Right lobe of liver (tissue), 6 donors: ENCODE measurements around the gene SLAIN2. TPM values are rescaled to one million over a fixed set of nuclear protein-coding genes. Genes with fewer than 3 reads are reported as not detected.
A peak's percentile ranks its signal among the peaks of the same experiment; 100 is the strongest.

Experiments
- ATAC-seq, 4 donors: fragments of 200-7000 bp; cut with Tn5 transposase; one replicate each; pipeline ENCODE4 v1.9.1; 2020; ENCODE audit warnings: mild to moderate bottlenecking in 4 of 4, moderate library complexity in 4 of 4
- DNase-seq, 3 donors: peaks; one replicate each; pipeline ENCODE4 v3.0.0-alpha.2; 2020
- H3K27ac ChIP-seq, 3 donors: fragments of 200-600 bp; one replicate each; pipeline ENCODE4 v1.8.0; 2022
- H3K27me3 ChIP-seq, 2 donors: fragments of 200-600 bp; one replicate each; pipeline ENCODE4 v1.8.0; 2022
- H3K36me3 ChIP-seq, 4 donors: fragments of 200-600 bp; sonication (generic) in 1 of 4; one replicate each; pipeline versions ENCODE4 v1.5.1 to v1.8.0; 2017 to 2022; ENCODE audit warnings: control low read depth in 1 of 4
- H3K4me1 ChIP-seq, 4 donors: fragments of 200-600 bp; sonication (generic) in 1 of 4; one replicate each; pipeline versions ENCODE4 v1.5.1 to v1.8.0; 2017 to 2022; ENCODE audit warnings: control low read depth in 1 of 4
- H3K4me3 ChIP-seq, 3 donors: fragments of 200-600 bp; one replicate each; pipeline ENCODE4 v1.8.0; 2022
- H3K9me3 ChIP-seq, 4 donors: fragments of 200-600 bp; sonication (generic) in 1 of 4; one replicate each; pipeline versions ENCODE4 v1.5.1 to v1.8.0; 2017 to 2022; ENCODE audit warnings: control low read depth in 1 of 4
- POLR2A ChIP-seq: fragments of 450-650 bp; IDR thresholded peaks from one replicate; pipeline ENCODE4 v1.6.1; 2017; ENCODE audit warnings: antibody characterized with exemption, mild to moderate bottlenecking
- WGBS: methylation state at CpG from one replicate; pipeline ENCODE4 v1.1.6; 2018; ENCODE audit warnings: low coverage, low lambda C conversion rate; ENCODE audit not compliant: insufficient coverage; ENCODE audit errors: missing lambda C conversion rate; 5-methylcytosine and 5-hydroxymethylcytosine counted together
- intact Hi-C, 2 donors: fragments of 100-400 bp; cut with DNase I; formaldehyde crosslinking; loops; one replicate each; pipeline versions ENCODE4 v1.11.2 to v1.14.1; 2022
- total RNA-seq, 6 experiments: library from RNA; depleted of rRNA in 2 of 6; stranded (reverse); fragments of >200 nt in 2 of 6; fragmentation: NEBNext Ultra II Directional in 3 of 6; extraction: Animal tissue kit (Norgen Biotek cat#: 25700) in 3 of 6; gene quantifications; one replicate each; pipeline versions ENCODE4 v1.1.0 to v1.2.4, GENCODE V29; 2016 to 2023
- TF ChIP-seq, protein P1 (sequence below), 4 donors: fragments of 200-600 bp in 3 of 4; fragments of 450-650 bp in 1 of 4; IDR thresholded peaks; one replicate each; pipeline versions ENCODE4 v1.5.1 to v1.8.0; 2016 to 2022; ENCODE audit warnings: antibody characterized with exemption in 4 of 4, mild to moderate bottlenecking in 2 of 4
- donor health status: DM: no; HTN: yes; CAD: no.
- donor health status: DM: no; HTN: no; CAD: no.
- donor health status: DM: no; HTN: no; CAD: no.
- donor health status: DM: no; HTN: yes; CAD: no.
- donor health status: DM: no; HTN: yes; CAD: no.

Gene SLAIN2
- total RNA-seq, 6 experiments from 2014 or later = 36.4 to 80.6 (median 45.1) TPM

- intact Hi-C loops = no loop called here
- H3K9me3 ChIP-seq = no peaks in the 10 kb centered on the region
- DNase-seq (no peak), ATAC-seq (peak in 3 of 4 donors; percentile 38 to 52 (median 44))
- TF ChIP-seq, protein P1, sequence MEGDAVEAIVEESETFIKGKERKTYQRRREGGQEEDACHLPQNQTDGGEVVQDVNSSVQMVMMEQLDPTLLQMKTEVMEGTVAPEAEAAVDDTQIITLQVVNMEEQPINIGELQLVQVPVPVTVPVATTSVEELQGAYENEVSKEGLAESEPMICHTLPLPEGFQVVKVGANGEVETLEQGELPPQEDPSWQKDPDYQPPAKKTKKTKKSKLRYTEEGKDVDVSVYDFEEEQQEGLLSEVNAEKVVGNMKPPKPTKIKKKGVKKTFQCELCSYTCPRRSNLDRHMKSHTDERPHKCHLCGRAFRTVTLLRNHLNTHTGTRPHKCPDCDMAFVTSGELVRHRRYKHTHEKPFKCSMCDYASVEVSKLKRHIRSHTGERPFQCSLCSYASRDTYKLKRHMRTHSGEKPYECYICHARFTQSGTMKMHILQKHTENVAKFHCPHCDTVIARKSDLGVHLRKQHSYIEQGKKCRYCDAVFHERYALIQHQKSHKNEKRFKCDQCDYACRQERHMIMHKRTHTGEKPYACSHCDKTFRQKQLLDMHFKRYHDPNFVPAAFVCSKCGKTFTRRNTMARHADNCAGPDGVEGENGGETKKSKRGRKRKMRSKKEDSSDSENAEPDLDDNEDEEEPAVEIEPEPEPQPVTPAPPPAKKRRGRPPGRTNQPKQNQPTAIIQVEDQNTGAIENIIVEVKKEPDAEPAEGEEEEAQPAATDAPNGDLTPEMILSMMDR (IDR thresholded peaks at IDR 0.05) = no peak
- no peak for TF ChIP-seq POLR2A
- no peaks in the 10 kb centered on the region for H3K27me3 ChIP-seq
- H3K27ac ChIP-seq = no peak overlapping the region
- no peak overlapping the region for H3K4me3 ChIP-seq
- peaks cover 0 to 19% (median 0%) of the 10 kb centered on the region in 4 donors for H3K4me1 ChIP-seq
- WGBS = 83% methylated on average over 5 of the region's 5 CpGs
- no peaks in the 10 kb centered on the region for H3K36me3 ChIP-seq
Measured at GRCh38 chr4:48332661-48333060, 8.7 kb upstream of the SLAIN2 start.

DNA sequence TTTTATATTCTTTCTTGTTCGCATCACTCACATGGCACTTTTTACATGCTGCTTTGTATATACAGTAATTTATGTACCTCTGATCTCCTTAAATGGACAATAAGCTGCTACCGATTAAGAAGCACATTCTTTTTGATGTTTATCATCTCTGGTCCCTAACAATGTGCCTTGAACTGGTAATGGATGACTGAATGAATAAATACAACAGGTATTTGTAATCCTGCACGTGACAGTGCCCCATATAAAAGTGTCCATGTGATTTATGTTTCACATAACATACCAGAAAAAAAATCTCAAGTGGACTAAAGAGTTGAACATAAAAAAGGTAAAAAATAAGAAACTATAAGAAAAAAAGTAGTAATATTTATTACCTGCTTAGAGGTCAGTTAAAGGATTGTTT is 7.7 kb upstream of the SLAIN2 start:
- Histone ChIP-seq H3K4me3 (no peak overlapping the region), H3K27me3 (no peaks in the 10 kb centered on the region), H3K4me1 (peaks cover 0 to 19% (median 0%) of the 10 kb centered on the region in 4 donors), H3K9me3 (no peaks in the 10 kb centered on the region), H3K27ac (no peak overlapping the region), H3K36me3 (no peaks in the 10 kb centered on the region)
- 77% methylated on average over 3 of the region's 3 CpGs for WGBS
- ATAC-seq (no peak), DNase-seq (no peak)
- TF ChIP-seq POLR2A = no peak
- intact Hi-C loops = no loop called here

GRCh38 chr4:48334236-48334635 is 7.1 kb upstream of the SLAIN2 start:
- TF ChIP-seq, protein P1 (IDR thresholded peaks at IDR 0.05) = no peak
- TF ChIP-seq POLR2A = no peak
- no peak for ATAC-seq
- Histone ChIP-seq H3K27ac (no peak overlapping the region), H3K27me3 (no peaks in the 10 kb centered on the region), H3K4me3 (no peak overlapping the region), H3K36me3 (no peaks in the 10 kb centered on the region), H3K4me1 (peaks cover 0 to 15% (median 1%) of the 10 kb centered on the region in 4 donors), H3K9me3 (no peaks in the 10 kb centered on the region)
- intact Hi-C loops = no loop called here
- no peak for DNase-seq
- 89% methylated on average over 4 of the region's 4 CpGs for WGBS

DNA sequence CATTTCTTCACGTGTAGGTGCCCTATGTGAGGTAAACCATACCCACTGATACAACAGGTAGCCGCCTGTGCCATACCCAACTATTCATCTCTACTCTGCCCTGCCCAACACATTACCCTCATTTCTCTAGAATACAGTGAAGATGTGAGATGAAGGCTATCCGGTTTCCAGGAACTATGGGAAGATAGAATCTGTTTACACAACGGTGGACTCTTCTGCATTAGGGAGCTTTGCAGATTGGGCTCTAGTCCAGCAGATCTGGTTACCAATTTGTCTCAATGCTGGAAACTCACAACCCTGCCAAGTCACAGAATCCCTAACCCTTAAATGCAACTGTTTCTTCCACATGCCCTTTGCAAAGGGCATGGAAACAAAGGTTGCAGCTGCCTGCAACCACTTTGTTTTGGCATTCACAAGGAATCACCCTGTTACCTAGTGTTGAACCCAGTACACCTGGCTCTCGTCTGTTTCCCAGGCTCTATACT is 6.4 kb upstream of the SLAIN2 start:
- peak in 2 of 4 donors; percentile 18 to 52 for ATAC-seq

DNA sequence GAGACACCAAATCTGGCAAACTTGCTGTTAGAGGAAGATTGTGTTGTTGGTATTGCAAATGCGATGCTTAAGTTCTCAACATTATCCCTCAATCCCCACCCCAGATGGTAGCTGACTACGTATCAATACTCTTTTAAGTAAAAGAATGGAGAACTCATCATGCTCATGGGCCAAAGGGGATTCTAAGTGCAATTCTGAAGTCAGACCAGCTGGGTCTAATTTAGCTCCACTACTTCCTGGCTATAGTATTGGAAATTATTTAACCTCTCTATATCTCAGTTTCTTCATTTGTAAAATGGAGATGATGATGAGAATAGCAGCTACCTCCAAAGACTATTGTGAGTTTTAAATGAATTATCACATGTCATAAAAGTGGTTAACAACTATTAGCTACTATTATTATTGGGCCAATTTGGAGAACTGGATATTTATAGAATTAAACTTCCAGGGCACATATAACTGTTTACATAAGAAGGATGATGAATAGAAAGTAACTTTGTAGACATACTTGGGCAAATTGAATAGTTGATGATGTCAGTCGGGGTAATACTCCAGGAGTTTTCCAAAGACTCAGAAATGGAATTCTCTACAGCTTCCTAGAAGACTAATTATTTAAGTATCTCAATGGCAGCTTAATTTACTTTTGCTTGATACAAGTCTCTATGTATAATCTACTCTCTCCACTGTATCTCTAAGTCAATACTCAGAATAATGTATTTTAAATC is 5.0 kb upstream of the SLAIN2 start:
- DNase-seq = no peak
- no peak for ATAC-seq
- no peak for TF ChIP-seq POLR2A
- TF ChIP-seq, protein P1 (IDR thresholded peaks at IDR 0.05) = no peak
- Histone ChIP-seq H3K27me3 (no peaks in the 10 kb centered on the region), H3K36me3 (no peaks in the 10 kb centered on the region), H3K9me3 (no peaks in the 10 kb centered on the region), H3K4me1 (peaks cover 0 to 15% (median 4%) of the 10 kb centered on the region in 4 donors), H3K27ac (no peak overlapping the region), H3K4me3 (no peak overlapping the region)
- 96% methylated on average over 3 of the region's 3 CpGs for WGBS
- intact Hi-C loops = no loop called here

More for the DNA sequence above, 6.4 kb upstream of the SLAIN2 start:
- H3K27me3 ChIP-seq = no peaks in the 10 kb centered on the region
- WGBS = 70% methylated on average over 4 of the region's 5 CpGs
- no peak for DNase-seq
- H3K4me3 ChIP-seq = no peak overlapping the region
- TF ChIP-seq, protein P1 (IDR thresholded peaks at IDR 0.05) = no peak
- no peak for TF ChIP-seq POLR2A
- H3K9me3 ChIP-seq = no peaks in the 10 kb centered on the region
- intact Hi-C loops = no loop called here
- H3K4me1 ChIP-seq = peaks cover 0 to 15% (median 4%) of the 10 kb centered on the region in 4 donors
- H3K27ac ChIP-seq = no peak overlapping the region
- no peaks in the 10 kb centered on the region for H3K36me3 ChIP-seq
